HCT116 (cell line): ENCODE results near the gene AMER2. TPM values are rescaled to one million over a fixed set of nuclear protein-coding genes. Genes with fewer than 3 reads are reported as not detected.

Source experiments
- ATAC-seq: fragments of 200-7000 bp; cut with Tn5 transposase; 2 replicates; pipeline ENCODE4 v1.9.1; 2020; ENCODE audit warnings: mild to moderate bottlenecking, moderate library complexity
- BruUV-seq: library from RNA; stranded (reverse); fragments of 400-500 nt; replicated peaks from 2 replicates; lab custom pipeline; 2021; lab: Mats Ljungman, UMichigan
- CTCF ChIA-PET: fragments of 300-600 bp; sonication (Branson Sonifier 250); formaldehyde crosslinking; loops from one replicate; lab custom pipeline; 2021; ENCODE audit warnings: antibody characterized with exemption; lab: Charles Lee
- POLR2A ChIA-PET: fragments of 300-600, 350-600 bp; sonication (Branson Sonifier 250); formaldehyde crosslinking; loops from one replicate; lab custom pipeline; 2021; ENCODE audit warnings: antibody characterized with exemption; lab: Charles Lee
- RAD21 ChIA-PET, 2 experiments: fragments of 300-600 bp; sonication (Branson Sonifier 250); formaldehyde crosslinking; loops; one replicate each; lab custom pipeline; 2023; ENCODE audit warnings: low total read pairs in 2 of 2; ENCODE audit not compliant: uncharacterized antibody in 2 of 2, unreplicated experiment in 2 of 2, low non-redundant PET in 1 of 2; lab: Charles Lee
- DNase-seq: peaks from one replicate; pipeline ENCODE4 v3.0.0-alpha.2; 2010; ENCODE audit warnings: low read depth, low spot score
- H2AFZ ChIP-seq: fragments of 200-600 bp; shearing (Covaris generic), sonication (generic); 2 replicates; pipeline ENCODE4 v1.6.1; 2017; ENCODE audit warnings: low read depth, mixed run types, mixed read lengths, antibody characterized with exemption, low read length; ENCODE audit not compliant: poor library complexity, severe bottlenecking
- H3K27ac ChIP-seq: 2 replicates; pipeline ENCODE4 v1.5.1; 2012; ENCODE audit warnings: low read depth, low read length
- H3K27me3 ChIP-seq: fragments of 200-600 bp; sonication (generic); 2 replicates; pipeline ENCODE4 v1.6.1; 2016; ENCODE audit warnings: mixed run types, low read length, mixed read lengths; ENCODE audit not compliant: insufficient read depth
- H3K36me3 ChIP-seq, 2 experiments: fragments of 200-500 bp in 1 of 2; fragments of 200-600 bp in 1 of 2; sonication (Bioruptor generic) in 1 of 2; sonication (generic) in 1 of 2; 2 replicates each; pipeline versions ENCODE4 v1.5.1 to v1.6.1; 2014 to 2016; ENCODE audit warnings: low read length in 2 of 2, inconsistent platforms in 1 of 2, mixed read lengths in 1 of 2, mixed run types in 1 of 2; ENCODE audit not compliant: insufficient read depth in 2 of 2, control insufficient read depth in 1 of 2
- H3K4me1 ChIP-seq, 2 experiments: fragments of 200-600 bp in 1 of 2; sonication (generic) in 1 of 2; 2 replicates each; pipeline versions ENCODE4 v1.5.1 to v1.6.1; 2012 to 2017; ENCODE audit warnings: low read length in 2 of 2, inconsistent platforms in 1 of 2, mild to moderate bottlenecking in 1 of 2, mixed read lengths in 1 of 2, mixed run types in 1 of 2, moderate library complexity in 1 of 2; ENCODE audit not compliant: insufficient read depth in 2 of 2, control insufficient read depth in 1 of 2
- H3K4me2 ChIP-seq: fragments of 200-600 bp; sonication (generic); 2 replicates; pipeline ENCODE4 v1.6.1; 2017; ENCODE audit warnings: mixed run types, low read length, mixed read lengths
- H3K4me3 ChIP-seq, 2 experiments: fragments of 200-600 bp in 1 of 2; sonication (generic) in 1 of 2; replicated peaks in 1 of 2; 2 replicates each; pipeline ENCODE4 v1.5.1; 2011 to 2016; ENCODE audit warnings: low read length in 2 of 2, control low read depth in 1 of 2, low read depth in 1 of 2, mild to moderate bottlenecking in 1 of 2, mixed read lengths in 1 of 2, mixed run types in 1 of 2
- H3K79me2 ChIP-seq: fragments of 200-600 bp; sonication (generic); 2 replicates; pipeline ENCODE4 v1.6.1; 2017; ENCODE audit warnings: mild to moderate bottlenecking, mixed run types, low read length, moderate library complexity, mixed read lengths; ENCODE audit not compliant: insufficient read depth
- H3K9ac ChIP-seq: fragments of 200-600 bp; sonication (generic); 2 replicates; pipeline ENCODE4 v1.6.1; 2016; ENCODE audit warnings: low read length, mixed read lengths
- H3K9me2 ChIP-seq: fragments of 200-600 bp; sonication (generic), shearing (Covaris generic); 2 replicates; pipeline ENCODE4 v1.6.1; 2017; ENCODE audit warnings: mixed run types, mild to moderate bottlenecking, moderate library complexity; ENCODE audit not compliant: insufficient read depth
- H3K9me3 ChIP-seq, 2 experiments: fragments of 200-500 bp in 1 of 2; fragments of 200-600 bp in 1 of 2; sonication (Bioruptor generic) in 1 of 2; sonication (generic) in 1 of 2; 2 replicates each; pipeline ENCODE4 v1.6.1; 2014 to 2017; ENCODE audit warnings: low read length in 2 of 2, mixed read lengths in 2 of 2, inconsistent platforms in 1 of 2, low read depth in 1 of 2, mild to moderate bottlenecking in 1 of 2, mixed run types in 1 of 2, moderate library complexity in 1 of 2; ENCODE audit not compliant: control insufficient read depth in 1 of 2, insufficient read depth in 1 of 2
- H4K20me1 ChIP-seq: fragments of 200-600 bp; sonication (generic), shearing (Covaris generic); 2 replicates; pipeline ENCODE4 v1.6.1; 2017; ENCODE audit warnings: mixed run types, mild to moderate bottlenecking, moderate library complexity; ENCODE audit not compliant: insufficient read depth
- CEBPB ChIP-seq: IDR thresholded peaks from 2 replicates; pipeline ENCODE4 v1.6.1; 2012; ENCODE audit warnings: low read depth
- EGR1 ChIP-seq: IDR thresholded peaks from 2 replicates; pipeline ENCODE4 v1.6.1; 2012; ENCODE audit warnings: low read depth
- ELF1 ChIP-seq: IDR thresholded peaks from 2 replicates; pipeline ENCODE4 v1.6.1; 2012; ENCODE audit warnings: low read depth, borderline replicate concordance
- EZH2 ChIP-seq: fragments of 200-600 bp; sonication (generic); IDR thresholded peaks from 2 replicates; pipeline ENCODE4 v1.6.1; 2017; ENCODE audit warnings: antibody characterized with exemption, mixed run types
- EZH2phosphoT487 ChIP-seq: fragments of 200-600 bp; IDR thresholded peaks from 2 replicates; pipeline ENCODE4 v1.6.1; 2018; ENCODE audit warnings: antibody characterized with exemption, borderline replicate concordance
- JUND ChIP-seq: IDR thresholded peaks from 2 replicates; pipeline ENCODE4 v1.6.1; 2012
- POLR2A ChIP-seq: IDR thresholded peaks from 2 replicates; pipeline ENCODE4 v1.7.0; 2011; ENCODE audit warnings: borderline replicate concordance; ENCODE audit not compliant: insufficient read depth, insufficient read length; ENCODE audit errors: extremely low read depth
- RAD21 ChIP-seq: IDR thresholded peaks from 2 replicates; pipeline ENCODE4 v1.6.1; 2012; ENCODE audit warnings: low read depth, mild to moderate bottlenecking
- SIN3A ChIP-seq: IDR thresholded peaks from 2 replicates; pipeline ENCODE4 v1.6.1; 2012; ENCODE audit warnings: low read depth
- SRF ChIP-seq: IDR thresholded peaks from 2 replicates; pipeline ENCODE4 v1.6.1; 2012; ENCODE audit warnings: low read depth
- TCF7L2 ChIP-seq: IDR thresholded peaks from 2 replicates; pipeline ENCODE4 v1.7.0; 2011; ENCODE audit warnings: borderline replicate concordance, inconsistent platforms; ENCODE audit not compliant: insufficient read depth, insufficient read length; ENCODE audit errors: extremely low read depth
- intact Hi-C: fragments of 100-400 bp; cut with micrococcal nuclease; formaldehyde crosslinking; loops from 2 replicates; pipeline ENCODE4 v1.10.0; 2022
- total RNA-seq: library from RNA; stranded (reverse); gene quantifications from one replicate; pipeline ENCODE4 v1.2.1, GENCODE V29; 2021; ENCODE audit not compliant: unreplicated experiment
- TF ChIP-seq, protein P1 (sequence below), 3 experiments: fragments of 200-600 bp in 1 of 3; sonication (generic) in 1 of 3; IDR thresholded peaks in 2 of 3; conservative IDR thresholded peaks in 1 of 3; 2 replicates each; pipeline ENCODE4 v1.5.1; 2012 to 2017; ENCODE audit warnings: low read depth in 2 of 3, low read length in 2 of 3, antibody characterized with exemption in 1 of 3, borderline replicate concordance in 1 of 3, control low read depth in 1 of 3, mild to moderate bottlenecking in 1 of 3, mixed read lengths in 1 of 3, mixed run types in 1 of 3, moderate library complexity in 1 of 3; ENCODE audit not compliant: insufficient read depth in 1 of 3
- TF ChIP-seq, protein P2 (sequence below): IDR thresholded peaks from 2 replicates; pipeline ENCODE4 v1.6.1; 2012; ENCODE audit warnings: low read depth
- TF ChIP-seq, protein P3 (sequence below): IDR thresholded peaks from 2 replicates; pipeline ENCODE4 v1.6.1; 2012
- TF ChIP-seq, protein P4 (sequence below): IDR thresholded peaks from 2 replicates; pipeline ENCODE4 v1.6.1; 2011; ENCODE audit warnings: mild to moderate bottlenecking, low read length, moderate library complexity; ENCODE audit not compliant: insufficient replicate concordance; ENCODE audit errors: extremely low read depth

AMER2 gene
- total RNA-seq, 1 experiment from 2014 or later = not detected

DNA sequence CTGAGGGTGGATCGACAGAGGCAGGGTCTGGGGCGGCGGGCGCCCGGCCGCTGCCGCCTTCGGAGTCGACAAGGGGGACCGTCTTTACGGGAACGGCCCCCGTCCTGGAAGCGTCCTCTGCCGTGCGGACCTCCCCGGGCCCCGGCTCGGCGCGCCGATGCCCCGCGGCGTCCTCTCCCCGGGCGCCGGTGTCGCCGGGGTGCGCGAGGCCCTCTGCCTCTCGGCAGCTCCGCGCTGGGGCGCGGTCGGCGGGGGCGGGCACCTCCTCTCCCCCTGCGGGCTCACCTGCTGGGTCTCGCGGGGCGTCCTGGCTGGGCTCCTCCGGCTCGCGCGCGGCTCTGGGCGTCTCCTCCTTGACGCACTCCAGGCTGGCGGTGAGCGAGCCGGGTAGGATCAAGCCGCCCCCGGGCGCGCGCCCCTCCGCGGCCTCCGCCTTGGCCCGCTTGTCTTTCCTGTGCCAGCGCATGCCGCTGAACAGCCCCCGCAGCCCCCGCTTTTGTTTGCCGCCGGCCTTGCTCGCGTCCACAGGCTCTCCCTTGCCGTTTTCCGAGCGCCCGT, 1.5 kb downstream of the AMER2 start:
- Histone ChIP-seq H3K4me2 (no peak overlapping the region), H3K9ac (no peak overlapping the region), H3K36me3 (no peaks in the 10 kb centered on the region), H3K4me1 (no peaks in the 10 kb centered on the region), H3K27me3 (peaks cover 19% of the 10 kb centered on the region), H2AFZ (no peak overlapping the region), H3K9me3 (no peaks in the 10 kb centered on the region), H3K79me2 (no peaks in the 10 kb centered on the region), H4K20me1 (no peaks in the 10 kb centered on the region), H3K9me2 (no peaks in the 10 kb centered on the region), H3K4me3 (no peak overlapping the region), H3K27ac (no peak overlapping the region)
- no TSS peak for BruUV-seq
- no peak for TF ChIP-seq TCF7L2
- TF ChIP-seq, protein P1, sequence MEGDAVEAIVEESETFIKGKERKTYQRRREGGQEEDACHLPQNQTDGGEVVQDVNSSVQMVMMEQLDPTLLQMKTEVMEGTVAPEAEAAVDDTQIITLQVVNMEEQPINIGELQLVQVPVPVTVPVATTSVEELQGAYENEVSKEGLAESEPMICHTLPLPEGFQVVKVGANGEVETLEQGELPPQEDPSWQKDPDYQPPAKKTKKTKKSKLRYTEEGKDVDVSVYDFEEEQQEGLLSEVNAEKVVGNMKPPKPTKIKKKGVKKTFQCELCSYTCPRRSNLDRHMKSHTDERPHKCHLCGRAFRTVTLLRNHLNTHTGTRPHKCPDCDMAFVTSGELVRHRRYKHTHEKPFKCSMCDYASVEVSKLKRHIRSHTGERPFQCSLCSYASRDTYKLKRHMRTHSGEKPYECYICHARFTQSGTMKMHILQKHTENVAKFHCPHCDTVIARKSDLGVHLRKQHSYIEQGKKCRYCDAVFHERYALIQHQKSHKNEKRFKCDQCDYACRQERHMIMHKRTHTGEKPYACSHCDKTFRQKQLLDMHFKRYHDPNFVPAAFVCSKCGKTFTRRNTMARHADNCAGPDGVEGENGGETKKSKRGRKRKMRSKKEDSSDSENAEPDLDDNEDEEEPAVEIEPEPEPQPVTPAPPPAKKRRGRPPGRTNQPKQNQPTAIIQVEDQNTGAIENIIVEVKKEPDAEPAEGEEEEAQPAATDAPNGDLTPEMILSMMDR (IDR thresholded peaks at IDR 0.05 in 2 of 3, conservative IDR thresholded peaks at IDR 0.05 in 1 of 3; ENCODE audit: borderline replicate concordance in 1 of 3, insufficient read depth in 1 of 3, low read depth in 2 of 3, low read length in 2 of 3) = no peak
- no peak for TF ChIP-seq EGR1
- TF ChIP-seq SRF = no peak
- TF ChIP-seq JUND = no peak
- no peak for TF ChIP-seq POLR2A
- TF ChIP-seq ELF1 = no peak
- no peak for TF ChIP-seq SIN3A
- TF ChIP-seq CEBPB = no peak
- TF ChIP-seq, protein P2, sequence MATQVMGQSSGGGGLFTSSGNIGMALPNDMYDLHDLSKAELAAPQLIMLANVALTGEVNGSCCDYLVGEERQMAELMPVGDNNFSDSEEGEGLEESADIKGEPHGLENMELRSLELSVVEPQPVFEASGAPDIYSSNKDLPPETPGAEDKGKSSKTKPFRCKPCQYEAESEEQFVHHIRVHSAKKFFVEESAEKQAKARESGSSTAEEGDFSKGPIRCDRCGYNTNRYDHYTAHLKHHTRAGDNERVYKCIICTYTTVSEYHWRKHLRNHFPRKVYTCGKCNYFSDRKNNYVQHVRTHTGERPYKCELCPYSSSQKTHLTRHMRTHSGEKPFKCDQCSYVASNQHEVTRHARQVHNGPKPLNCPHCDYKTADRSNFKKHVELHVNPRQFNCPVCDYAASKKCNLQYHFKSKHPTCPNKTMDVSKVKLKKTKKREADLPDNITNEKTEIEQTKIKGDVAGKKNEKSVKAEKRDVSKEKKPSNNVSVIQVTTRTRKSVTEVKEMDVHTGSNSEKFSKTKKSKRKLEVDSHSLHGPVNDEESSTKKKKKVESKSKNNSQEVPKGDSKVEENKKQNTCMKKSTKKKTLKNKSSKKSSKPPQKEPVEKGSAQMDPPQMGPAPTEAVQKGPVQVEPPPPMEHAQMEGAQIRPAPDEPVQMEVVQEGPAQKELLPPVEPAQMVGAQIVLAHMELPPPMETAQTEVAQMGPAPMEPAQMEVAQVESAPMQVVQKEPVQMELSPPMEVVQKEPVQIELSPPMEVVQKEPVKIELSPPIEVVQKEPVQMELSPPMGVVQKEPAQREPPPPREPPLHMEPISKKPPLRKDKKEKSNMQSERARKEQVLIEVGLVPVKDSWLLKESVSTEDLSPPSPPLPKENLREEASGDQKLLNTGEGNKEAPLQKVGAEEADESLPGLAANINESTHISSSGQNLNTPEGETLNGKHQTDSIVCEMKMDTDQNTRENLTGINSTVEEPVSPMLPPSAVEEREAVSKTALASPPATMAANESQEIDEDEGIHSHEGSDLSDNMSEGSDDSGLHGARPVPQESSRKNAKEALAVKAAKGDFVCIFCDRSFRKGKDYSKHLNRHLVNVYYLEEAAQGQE = no peak
- TF ChIP-seq RAD21 = no peak
- TF ChIP-seq EZH2 = no peak
- TF ChIP-seq, protein P3, sequence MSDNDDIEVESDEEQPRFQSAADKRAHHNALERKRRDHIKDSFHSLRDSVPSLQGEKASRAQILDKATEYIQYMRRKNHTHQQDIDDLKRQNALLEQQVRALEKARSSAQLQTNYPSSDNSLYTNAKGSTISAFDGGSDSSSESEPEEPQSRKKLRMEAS = no peak
- TF ChIP-seq EZH2phosphoT487 = no peak
- TF ChIP-seq, protein P4, sequence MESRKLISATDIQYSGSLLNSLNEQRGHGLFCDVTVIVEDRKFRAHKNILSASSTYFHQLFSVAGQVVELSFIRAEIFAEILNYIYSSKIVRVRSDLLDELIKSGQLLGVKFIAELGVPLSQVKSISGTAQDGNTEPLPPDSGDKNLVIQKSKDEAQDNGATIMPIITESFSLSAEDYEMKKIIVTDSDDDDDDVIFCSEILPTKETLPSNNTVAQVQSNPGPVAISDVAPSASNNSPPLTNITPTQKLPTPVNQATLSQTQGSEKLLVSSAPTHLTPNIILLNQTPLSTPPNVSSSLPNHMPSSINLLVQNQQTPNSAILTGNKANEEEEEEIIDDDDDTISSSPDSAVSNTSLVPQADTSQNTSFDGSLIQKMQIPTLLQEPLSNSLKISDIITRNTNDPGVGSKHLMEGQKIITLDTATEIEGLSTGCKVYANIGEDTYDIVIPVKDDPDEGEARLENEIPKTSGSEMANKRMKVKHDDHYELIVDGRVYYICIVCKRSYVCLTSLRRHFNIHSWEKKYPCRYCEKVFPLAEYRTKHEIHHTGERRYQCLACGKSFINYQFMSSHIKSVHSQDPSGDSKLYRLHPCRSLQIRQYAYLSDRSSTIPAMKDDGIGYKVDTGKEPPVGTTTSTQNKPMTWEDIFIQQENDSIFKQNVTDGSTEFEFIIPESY = no peak
- ATAC-seq (no peak), DNase-seq (no peak)
- ChIA-PET POLR2A (no interaction called here), CTCF (no interaction called here), RAD21 (no interaction called here)
- intact Hi-C loops = no loop called here
